GM19372 (cell line): ENCODE measurements around the gene ADK.
"Not testable (repeated sequence)": the region's sequence is repeated elsewhere in the genome, so short reads cannot be mapped to it uniquely, and the experiment has no call there.

Experiments used
- ATAC-seq: cut with Tn5 transposase; IDR thresholded peaks from one replicate; pipeline ENCODE4 v1.9.1; 2021; ENCODE audit warnings: mild to moderate bottlenecking, low read depth, moderate library complexity; ENCODE audit not compliant: unreplicated experiment

The ADK gene

DNA sequence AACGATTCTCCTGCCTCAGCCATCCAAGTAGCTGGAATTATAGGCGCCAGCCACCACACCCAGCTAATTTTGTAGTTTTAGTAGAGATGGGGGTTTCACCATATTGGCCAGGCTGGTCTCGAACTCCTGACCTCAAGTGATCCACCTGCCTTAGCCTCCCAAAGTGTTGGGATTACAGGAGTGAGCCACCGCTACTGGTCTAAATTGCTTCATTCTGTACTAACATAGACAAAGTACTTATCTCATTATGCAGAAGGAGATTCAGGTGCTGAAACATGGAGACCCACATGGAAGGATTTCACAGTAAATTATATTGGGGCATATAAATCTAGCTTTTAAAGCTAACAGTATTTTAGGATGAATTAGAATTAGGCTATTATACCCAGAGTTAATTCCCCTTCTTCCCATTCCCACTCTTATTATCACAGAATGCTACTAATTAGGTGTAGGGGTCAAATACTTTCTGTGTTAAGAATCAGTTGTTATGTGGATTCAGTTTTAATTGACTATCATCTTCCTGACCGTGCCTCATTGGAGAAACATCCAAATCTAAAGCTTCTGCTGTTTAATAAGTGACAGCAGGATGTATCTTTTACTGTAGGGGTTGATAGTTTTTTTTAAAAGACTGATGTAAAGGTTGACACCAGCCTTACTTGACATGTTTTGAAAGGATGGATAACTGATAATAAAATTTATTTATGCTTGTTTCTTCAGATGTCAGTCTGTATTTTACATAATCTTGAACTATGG, 27.2 kb downstream of the ADK start:
- no peak for ATAC-seq

DNA sequence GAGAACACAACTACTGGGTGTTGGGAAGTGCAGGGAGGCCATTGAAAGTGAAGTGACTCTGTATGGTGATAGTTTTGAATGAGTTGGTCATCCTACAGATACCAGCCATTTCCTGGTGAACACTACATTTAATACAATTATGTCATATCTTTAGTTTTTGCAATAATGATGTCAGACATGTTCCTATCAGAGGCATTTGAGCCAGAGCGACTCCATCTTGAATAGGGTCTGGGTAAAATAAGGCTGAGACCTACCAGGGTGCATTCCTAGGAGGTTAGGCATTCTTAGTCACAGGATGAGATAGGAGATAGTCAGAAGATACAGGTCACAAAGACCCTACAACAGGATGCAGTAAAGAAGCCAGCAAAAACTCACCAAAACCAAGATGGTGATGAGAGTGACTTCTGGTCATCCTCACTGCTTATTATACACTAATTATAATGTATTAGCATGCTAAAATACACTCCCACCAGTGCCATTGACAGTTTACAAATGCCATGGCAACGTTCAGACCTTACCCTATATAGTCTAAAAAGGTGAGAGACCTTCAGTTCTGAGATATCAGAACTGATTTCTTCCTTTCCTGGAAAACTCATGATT, 28.2 kb downstream of the ADK start:
- ATAC-seq, result no peak

- ATAC-seq, result no peak
These were observed 35.7 kb downstream of the ADK start for GRCh38 chr10:74186678-74187077.

DNA sequence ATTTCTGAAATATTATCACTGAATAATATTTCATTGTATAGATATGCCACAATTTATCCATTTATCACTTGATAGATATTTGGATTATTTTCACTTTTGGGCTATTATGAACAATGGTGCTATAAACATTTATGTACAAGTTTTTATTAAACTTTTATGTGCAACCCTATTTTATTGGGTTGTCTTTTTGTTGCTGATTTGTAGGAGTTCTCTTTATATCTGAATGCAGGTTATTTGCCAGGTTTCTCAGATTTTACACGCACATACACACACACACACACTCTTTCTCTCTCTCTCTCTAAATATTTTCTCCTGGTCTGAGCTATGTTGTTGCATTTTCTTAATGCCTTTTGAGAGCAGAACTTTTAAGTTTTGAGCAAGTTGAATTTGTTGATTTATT, 36.2 kb downstream of the ADK start:
- no peak for ATAC-seq

DNA sequence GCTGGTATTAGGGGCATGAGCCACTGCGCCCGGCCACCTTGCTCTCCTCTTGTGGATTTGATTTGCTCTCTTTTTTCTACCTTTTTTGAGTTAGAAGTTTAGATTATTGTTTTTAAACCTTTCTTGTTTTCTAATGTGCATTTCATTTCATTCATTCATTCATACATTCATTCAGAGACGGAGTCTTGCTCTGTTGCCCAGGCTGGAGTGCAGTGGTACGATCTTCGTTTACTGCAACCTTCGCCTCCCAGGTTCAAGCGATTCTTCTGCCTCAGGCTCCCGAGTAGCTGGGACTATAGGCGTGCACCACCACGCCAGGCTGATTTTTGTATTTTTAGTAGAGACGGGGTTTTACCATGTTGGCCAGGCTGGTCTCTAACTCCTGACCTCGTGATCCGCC, 37.6 kb downstream of the ADK start:
- ATAC-seq, result not testable (repeated sequence)

GRCh38 chr10:74189999-74190421, 39.0 kb downstream of the ADK start:
- ATAC-seq, result peak; percentile 68

GRCh38 chr10:74190494-74190893, 39.5 kb downstream of the ADK start:
- no peak for ATAC-seq

DNA sequence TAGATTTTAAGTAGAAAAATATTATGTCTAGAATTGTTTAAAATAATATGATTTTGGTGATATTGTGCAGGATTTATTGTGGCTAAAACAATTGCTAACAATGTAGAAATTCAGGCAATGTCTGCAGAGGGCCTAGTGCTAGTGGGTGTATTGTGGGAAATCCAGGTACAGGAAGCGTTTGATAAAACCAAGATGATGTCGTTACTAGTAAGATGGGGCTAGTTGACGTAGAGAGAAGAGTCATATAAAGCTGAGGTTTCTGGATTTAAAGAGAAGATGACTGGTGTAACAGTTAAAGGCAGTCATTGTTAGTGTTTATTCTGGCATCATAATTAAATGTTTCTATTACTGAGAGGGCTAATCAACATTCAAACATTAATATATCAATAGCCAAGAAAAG, 43.5 kb downstream of the ADK start:
- ATAC-seq, result no peak

DNA sequence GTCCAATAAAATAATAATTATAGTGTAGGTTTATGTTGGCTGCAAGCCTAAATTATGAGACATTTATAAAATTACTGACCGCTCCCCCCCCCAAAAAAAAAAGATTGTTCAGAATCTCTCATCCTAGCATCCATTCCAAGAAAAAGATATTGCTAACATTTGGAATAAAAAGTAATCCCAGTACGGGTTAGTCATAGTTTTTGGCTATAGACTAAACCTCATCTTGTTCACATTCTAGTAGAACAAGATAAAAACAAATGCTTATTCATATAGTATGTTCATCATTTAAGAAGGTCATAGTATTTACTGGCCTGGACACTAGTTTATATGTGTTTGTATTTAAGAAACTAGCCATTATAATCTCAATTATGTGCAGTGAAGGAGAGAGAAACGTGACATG, 44.0 kb downstream of the ADK start:
- ATAC-seq, result no peak

DNA sequence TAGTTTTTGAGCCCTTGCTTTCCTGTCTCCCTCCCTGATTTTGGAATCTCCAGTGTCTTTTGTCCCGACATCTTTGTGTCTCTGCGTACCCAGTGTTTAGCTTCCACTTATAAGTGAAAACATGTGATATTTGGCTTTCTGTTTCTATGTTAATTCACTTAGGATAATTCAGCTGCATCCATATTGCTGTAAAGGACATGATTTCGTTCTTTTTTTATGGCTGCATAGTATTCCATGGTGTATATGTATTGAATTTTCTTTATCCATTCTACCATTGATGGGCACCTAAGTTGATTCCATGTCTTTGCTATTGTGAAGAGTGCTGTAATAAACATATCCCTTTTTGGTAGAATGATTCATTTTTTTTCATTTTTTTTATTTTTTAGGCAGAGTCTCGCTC, 48.3 kb downstream of the ADK start:
- no peak for ATAC-seq

GRCh38 chr10:74202356-74202755, 51.3 kb downstream of the ADK start:
- ATAC-seq, result no peak

DNA sequence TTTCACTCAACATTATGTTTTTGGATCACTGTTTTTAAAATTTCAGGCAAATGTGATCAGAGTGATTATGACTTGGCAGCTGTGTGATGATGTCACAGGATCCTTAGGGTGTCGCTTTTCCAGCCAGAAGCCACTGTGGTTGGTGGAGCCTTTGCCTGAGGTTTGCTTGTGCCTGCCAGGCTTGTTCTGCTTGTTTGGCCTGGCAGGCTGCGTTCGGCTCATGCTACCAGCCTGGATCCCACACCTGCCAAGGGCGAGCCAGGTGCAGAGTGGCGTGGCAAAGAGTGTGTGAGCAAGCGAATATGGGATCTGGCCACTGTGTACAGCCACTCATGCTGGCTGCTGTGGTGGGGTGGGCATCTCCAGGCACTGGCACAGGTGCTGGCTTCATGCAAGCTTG, 55.7 kb downstream of the ADK start:
- no peak for ATAC-seq

GRCh38 chr10:74207691-74208480, 56.9 kb downstream of the ADK start:
- ATAC-seq, result no peak

DNA sequence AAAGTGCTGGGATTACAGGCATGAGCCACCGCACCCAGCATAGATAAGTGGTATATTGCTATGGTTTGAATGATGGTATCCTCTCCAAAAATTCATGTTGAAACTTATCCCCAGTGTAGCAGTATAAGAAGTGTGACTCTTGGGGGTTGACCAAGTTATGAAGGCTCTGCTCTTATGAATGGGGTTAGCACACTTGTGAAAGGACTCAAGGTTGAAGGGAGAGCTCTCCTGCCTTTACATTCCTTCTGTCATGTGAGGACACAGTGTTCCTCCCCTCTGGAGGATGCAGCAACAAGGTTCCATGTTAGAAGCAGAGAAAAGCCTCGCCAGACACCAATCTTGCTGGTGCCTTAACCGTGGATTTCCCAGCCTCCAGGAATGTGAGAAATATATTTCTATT, 58.0 kb downstream of the ADK start:
- no peak for ATAC-seq

GRCh38 chr10:74213019-74213418, 62.0 kb downstream of the ADK start:
- no peak for ATAC-seq

- ATAC-seq, result no peak
These were observed 62.6 kb downstream of the ADK start for GRCh38 chr10:74213571-74214162.

GRCh38 chr10:74217110-74217509, 66.1 kb downstream of the ADK start:
- ATAC-seq, result not testable (repeated sequence)

DNA sequence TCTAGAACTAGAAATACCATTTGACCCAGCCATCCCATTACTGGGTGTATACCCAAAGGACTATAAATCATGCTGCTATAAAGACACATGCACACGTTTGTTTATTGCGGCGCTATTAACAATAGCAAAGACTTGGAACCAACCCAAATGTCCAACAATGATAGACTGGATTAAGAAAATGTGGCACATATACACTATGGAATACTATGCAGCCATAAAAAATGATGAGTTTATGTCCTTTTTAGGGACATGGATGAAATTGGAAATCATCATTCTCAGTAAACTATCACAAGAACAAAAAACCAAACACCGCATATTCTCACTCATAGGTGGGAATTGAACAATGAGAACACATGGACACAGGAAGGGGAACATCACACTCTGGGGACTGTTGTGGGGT, 71.4 kb downstream of the ADK start:
- ATAC-seq, result not testable (repeated sequence)

- ATAC-seq, result no peak
These were observed 72.9 kb downstream of the ADK start for GRCh38 chr10:74223755-74224529.

- ATAC-seq, result no peak
These were observed 76.8 kb downstream of the ADK start for GRCh38 chr10:74227697-74228424.
